GM18508 (cell line): ENCODE results near the gene KLHL15.

Experiments used
- ATAC-seq: cut with Tn5 transposase; IDR thresholded peaks from one replicate; pipeline ENCODE4 v1.9.1; 2021; ENCODE audit warnings: moderate number of reproducible peaks; ENCODE audit not compliant: insufficient read depth, unreplicated experiment

KLHL15 gene

DNA sequence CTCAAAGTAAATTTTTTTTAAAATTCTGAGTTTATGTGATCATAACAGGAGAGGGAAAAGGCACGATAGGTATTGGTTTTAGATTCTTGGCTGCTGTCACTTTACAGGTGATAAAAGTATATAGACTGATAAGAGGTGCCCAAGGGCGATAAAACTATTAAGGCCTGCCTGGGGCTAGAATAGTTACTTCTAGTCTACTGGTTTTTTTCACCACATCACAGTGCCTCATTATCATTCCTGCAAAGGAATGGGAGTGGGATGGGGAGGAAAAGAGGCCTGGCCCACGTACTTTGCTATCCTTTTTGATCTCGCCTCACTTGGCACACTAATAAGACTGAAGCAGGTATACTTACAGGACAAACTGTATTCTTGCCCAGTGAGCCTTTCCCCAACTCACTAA lies 72.6 kb downstream of the KLHL15 start:
- ATAC-seq, result no peak

DNA sequence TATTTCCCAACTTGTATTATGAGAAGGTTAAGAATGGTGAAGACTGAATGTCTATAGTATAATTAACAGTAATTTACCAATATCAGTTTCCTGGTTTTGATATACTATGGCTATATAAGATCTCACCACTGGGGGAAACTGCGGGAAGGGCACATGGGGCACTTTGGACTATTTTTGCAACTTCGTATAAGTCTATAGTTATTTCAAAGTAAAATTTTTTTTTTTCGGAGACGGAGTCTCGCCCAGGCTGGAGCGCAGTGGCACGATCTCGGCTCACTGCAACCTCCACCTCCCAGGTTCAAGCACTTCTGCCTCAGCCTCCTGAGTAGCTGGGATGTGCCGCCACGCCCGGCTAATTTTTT lies 73.1 kb downstream of the KLHL15 start:
- ATAC-seq, result no peak

DNA sequence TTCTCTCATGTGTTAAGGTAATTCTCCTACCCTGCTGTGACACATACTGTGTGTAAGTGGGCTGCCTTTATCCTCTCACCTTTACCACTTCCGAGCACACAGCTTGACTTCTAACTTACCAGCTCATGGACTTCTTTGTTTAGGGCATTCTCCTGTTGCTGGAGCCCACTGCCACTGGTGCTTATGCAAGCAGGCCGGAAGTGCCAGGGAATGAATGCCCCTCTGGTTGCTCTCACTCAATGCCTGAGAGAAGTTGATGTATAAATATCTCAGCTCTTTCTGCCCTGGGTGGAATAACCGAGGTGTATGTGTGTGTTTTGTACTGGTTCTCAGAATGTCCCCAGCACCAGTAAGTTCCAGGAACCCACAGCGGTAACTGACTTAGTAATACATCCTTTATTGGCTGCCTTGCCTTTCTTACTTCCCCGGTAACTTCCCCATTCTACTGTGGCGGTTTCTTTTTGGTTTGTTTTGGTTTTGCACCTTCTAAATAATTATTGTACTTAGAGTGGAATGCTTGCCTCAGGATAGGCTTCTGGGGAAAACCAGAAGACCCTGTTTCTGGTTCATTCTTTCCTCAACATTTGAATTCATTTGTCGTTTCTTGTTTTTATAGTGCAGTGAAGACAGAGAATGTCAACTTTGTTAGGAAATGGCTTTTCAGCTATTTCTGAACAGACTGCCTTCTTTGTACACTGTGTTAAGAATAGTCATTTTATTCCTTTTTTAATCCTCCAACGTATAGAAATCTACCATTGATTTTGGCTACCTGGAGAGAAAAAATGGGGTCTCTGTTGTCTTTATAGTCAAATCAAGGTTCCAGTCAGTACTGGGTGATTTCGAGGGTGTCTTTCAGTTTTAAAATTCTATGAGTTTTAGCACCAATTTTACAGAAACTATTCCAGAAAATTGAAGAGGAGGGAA lies 73.7 kb downstream of the KLHL15 start:
- peak; percentile 93 for ATAC-seq

DNA sequence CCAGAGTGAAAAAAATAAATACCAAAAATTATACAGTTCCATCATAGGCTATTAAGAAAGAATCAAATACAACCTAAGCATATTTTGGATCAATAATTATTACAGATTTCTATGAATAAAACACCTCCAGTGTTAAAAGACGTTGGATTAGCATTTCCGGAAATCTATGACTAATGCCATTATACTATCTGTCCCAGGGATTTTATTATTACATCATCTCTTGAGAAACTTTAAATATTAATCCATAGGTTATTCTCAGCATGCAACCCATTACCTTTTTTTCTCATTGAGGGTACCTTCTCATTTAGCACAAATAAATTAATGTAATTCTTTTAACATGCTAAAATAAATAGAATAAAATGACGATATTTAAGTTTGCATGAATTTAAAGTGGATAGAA lies 74.6 kb downstream of the KLHL15 start:
- ATAC-seq, result no peak

DNA sequence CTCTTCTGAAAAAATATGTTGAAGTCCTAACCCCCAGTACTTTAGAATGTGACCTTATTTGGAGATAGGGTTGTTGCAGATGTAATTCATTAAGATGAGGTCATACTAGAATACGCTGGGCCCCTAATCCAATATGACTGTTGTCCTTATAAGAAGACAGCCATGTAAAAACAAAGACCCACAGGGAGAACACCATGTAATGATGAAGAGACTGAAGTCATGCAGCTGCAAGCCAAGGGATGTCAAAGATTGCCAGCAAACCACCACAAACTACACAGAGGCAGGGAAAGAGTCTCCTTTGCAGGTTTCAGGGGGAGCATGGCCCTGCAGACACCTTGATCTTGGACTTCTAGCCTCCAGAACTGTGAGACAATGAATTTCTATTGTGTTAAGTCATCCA lies 81.8 kb downstream of the KLHL15 start:
- ATAC-seq, result no peak

DNA sequence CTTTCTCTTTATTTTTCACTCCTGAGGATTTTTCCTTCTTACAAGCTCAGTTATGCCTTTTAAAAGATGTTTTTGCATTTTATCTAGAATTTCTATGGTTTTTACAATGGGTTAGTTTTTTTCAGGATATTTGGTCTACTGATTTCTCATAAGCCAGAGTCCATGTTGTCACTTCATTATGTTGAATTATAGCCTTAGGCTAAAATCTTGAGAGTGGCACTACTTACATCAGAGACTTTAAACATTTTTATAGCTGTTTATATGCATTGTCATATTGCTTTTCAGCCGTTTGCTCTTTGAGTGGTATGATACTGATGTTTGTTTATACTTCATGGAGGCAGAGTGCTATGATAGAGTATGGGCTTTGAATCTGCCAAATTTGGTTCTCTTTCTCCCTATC lies 82.8 kb downstream of the KLHL15 start:
- no peak for ATAC-seq

DNA sequence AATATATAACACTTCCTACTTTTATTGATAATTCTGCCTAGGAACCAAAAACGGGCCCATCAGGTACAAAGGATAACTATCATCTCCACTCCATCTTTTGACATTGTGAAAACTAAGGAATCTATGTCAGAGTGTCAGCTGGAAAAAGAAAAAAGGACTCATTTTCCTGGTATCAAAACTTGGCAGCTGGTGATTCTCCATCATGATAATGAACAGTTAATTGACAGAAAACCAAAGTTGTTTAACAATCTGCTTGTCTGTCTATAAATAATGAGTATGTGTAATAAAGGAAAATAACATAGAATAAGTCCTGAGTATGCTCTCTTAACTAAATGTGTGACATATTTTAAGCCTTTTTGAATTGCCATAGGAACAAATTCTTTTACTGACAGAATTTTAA lies 87.8 kb downstream of the KLHL15 start:
- ATAC-seq, result no peak

DNA sequence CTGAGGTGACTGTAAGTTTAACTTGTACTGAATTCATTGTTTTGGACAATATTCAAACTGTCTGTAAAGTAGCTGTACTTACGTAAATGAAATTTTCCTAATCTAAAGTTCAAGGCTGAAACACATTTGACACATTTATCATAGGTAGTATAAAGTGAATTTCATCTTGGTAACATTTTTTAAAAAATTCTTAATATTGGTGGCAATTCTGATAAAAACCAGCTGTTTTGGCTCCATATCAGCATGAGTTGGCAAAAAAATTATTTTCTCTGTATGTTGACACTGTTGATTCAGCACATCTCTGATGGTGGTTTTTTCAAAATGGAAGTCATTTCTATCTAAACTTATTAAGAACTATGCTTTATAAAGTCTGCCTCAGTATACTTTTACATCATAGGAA lies 88.3 kb downstream of the KLHL15 start:
- no peak for ATAC-seq

DNA sequence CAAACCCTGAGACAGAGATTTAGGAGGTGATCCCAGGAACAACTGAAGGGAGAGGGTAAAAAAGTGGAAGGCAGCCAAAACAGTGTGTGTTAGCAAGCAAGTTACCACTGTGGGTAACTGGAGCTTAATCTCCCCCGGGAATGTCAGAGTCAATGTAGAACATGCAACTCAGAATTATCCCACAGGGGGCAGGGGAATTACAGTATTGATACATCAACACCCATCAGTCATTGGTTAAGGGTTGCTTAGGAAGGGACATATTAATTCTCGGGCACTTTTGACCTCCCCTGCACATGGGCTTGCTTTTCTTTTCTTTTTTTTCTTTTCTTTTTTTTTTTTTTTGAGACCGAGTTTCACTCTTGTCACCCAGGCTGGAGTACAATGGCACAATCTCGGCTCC lies 89.9 kb downstream of the KLHL15 start:
- no peak for ATAC-seq

DNA sequence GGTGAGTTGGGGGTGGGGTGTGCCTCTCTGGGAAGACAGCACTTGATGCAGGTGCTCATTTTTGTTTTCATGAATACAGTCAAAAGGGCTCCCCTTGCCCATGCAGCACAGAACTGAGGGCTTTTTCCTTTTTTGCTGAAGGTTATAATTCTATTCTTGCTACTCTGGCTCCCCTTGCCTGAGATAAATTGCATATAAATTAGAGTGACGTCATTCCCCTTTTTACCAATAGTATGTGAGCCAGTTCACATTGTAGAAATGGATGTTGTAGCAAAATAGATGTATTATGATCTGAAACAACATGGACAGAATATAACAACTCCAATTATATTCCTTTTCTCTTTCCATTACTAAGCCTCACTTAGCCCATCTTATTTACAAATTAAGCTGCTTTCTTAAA lies 90.8 kb downstream of the KLHL15 start:
- no peak for ATAC-seq

DNA sequence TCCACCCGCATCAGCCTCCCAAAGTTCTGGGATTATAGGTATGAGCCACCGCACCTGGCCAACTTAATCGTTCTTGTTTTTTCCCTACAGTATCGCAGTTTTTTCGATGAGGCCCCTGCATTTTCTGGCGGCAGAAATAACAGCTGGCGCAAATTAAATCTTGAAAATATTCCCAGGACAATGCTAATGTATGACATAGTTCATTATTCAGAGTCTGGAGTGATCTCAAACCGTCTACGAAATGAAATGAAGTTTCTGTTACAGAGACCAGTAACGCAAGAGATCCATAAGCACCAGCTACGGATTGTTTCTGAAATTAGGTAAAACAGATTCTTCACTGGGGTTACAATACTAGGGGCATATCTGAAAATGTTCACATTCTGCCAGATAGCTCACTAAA lies 91.9 kb downstream of the KLHL15 start:
- ATAC-seq, result no peak
